RWPE2 (cell line): ENCODE results near the gene PLPP4.
A peak's percentile ranks its signal among the peaks of the same experiment; 100 is the strongest.

Experiments
- ATAC-seq: fragments of 200-7000 bp; cut with Tn5 transposase; 3 replicates; pipeline ENCODE4 v1.9.1; 2021; ENCODE audit warnings: low read depth
- DNase-seq: peaks from one replicate; pipeline ENCODE4 v3.0.0-alpha.2; 2020; ENCODE audit warnings: low spot score
- H3K27ac ChIP-seq: fragments of 450-650 bp; 2 replicates; pipeline ENCODE4 v1.5.1; 2017; ENCODE audit warnings: mild to moderate bottlenecking; ENCODE audit not compliant: poor library complexity, severe bottlenecking
- H3K27me3 ChIP-seq: fragments of 250-450 bp; sonication (Bioruptor Pico); 2 replicates; pipeline ENCODE4 v1.5.1; 2021; ENCODE audit warnings: mild to moderate bottlenecking, moderate library complexity; ENCODE audit not compliant: insufficient read depth, poor library complexity, severe bottlenecking
- H3K36me3 ChIP-seq: fragments of 250-450 bp; sonication (Bioruptor Pico); 2 replicates; pipeline ENCODE4 v1.5.1; 2020; ENCODE audit warnings: low read depth, mild to moderate bottlenecking, moderate library complexity
- H3K4me1 ChIP-seq: fragments of 250-450 bp; sonication (Bioruptor Pico); 2 replicates; pipeline ENCODE4 v1.5.1; 2021; ENCODE audit warnings: mild to moderate bottlenecking, moderate library complexity; ENCODE audit not compliant: insufficient read depth, poor library complexity, severe bottlenecking
- H3K4me3 ChIP-seq: fragments of 250-450 bp; sonication (Bioruptor Pico); 2 replicates; pipeline ENCODE4 v1.5.1; 2021; ENCODE audit warnings: mild to moderate bottlenecking, moderate library complexity; ENCODE audit not compliant: severe bottlenecking
- H3K9me3 ChIP-seq: fragments of 250-450 bp; sonication (Bioruptor Pico); 2 replicates; pipeline ENCODE4 v1.5.1; 2021; ENCODE audit warnings: mild to moderate bottlenecking, moderate library complexity; ENCODE audit not compliant: severe bottlenecking
- CTCF ChIP-seq: fragments of 450-650 bp; IDR thresholded peaks from one replicate; pipeline ENCODE4 v1.5.1; 2017; ENCODE audit warnings: mild to moderate bottlenecking, moderate library complexity; ENCODE audit not compliant: poor library complexity, severe bottlenecking

Gene PLPP4

DNA sequence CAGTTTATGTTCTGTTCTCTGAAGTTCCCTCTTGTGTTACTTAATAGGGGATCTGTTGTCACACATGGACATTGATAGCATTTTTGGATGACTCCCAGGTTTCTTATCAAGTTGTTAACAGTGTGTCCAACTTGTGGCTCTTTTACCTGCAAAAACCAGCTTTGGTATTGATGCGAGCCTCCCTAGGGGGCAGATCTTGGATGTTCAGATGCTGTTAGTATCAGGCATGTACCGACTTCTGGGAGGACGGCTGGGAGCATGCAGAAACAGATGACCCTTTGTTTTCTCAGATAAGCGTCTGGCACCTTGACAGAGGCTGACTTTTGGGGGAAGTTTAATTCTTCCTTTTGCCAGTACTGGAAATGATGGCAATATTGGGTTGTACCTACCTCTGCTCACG, 2.2 kb downstream of the PLPP4 start:
- ATAC-seq: no peak
- H3K4me1 ChIP-seq: peaks cover 11% of the 10 kb centered on the region
- H3K27me3 ChIP-seq: peaks cover 4% of the 10 kb centered on the region

GRCh38 chr10:120460186-120460585, 3.2 kb downstream of the PLPP4 start:
- DNase-seq: no peak
- H3K27me3 ChIP-seq: peaks cover 4% of the 10 kb centered on the region

More for the DNA sequence above, 2.2 kb downstream of the PLPP4 start:
- DNase-seq: no peak
- H3K36me3 ChIP-seq: no peaks in the 10 kb centered on the region
- H3K27ac ChIP-seq: no peak overlapping the region
- TF ChIP-seq CTCF: no peak
- H3K4me3 ChIP-seq: no peak overlapping the region
- H3K9me3 ChIP-seq: no peaks in the 10 kb centered on the region

GRCh38 chr10:120460776-120461175, 3.7 kb downstream of the PLPP4 start:
- Histone ChIP-seq H3K27me3 (peaks cover 4% of the 10 kb centered on the region), H3K9me3 (no peaks in the 10 kb centered on the region), H3K36me3 (no peaks in the 10 kb centered on the region), H3K4me1 (peaks cover 11% of the 10 kb centered on the region), H3K27ac (peak overlapping the region; percentile 50), H3K4me3 (no peak overlapping the region)
- DNase-seq (no peak), ATAC-seq (peak; percentile 74)
- TF ChIP-seq CTCF: no peak

More at GRCh38 chr10:120460186-120460585, 3.2 kb downstream of the PLPP4 start:
- no peak for TF ChIP-seq CTCF
- Histone ChIP-seq H3K9me3 (no peaks in the 10 kb centered on the region), H3K27ac (peak overlapping the region; percentile 50), H3K4me1 (peaks cover 11% of the 10 kb centered on the region), H3K36me3 (no peaks in the 10 kb centered on the region), H3K4me3 (no peak overlapping the region)
- no peak for ATAC-seq

DNA sequence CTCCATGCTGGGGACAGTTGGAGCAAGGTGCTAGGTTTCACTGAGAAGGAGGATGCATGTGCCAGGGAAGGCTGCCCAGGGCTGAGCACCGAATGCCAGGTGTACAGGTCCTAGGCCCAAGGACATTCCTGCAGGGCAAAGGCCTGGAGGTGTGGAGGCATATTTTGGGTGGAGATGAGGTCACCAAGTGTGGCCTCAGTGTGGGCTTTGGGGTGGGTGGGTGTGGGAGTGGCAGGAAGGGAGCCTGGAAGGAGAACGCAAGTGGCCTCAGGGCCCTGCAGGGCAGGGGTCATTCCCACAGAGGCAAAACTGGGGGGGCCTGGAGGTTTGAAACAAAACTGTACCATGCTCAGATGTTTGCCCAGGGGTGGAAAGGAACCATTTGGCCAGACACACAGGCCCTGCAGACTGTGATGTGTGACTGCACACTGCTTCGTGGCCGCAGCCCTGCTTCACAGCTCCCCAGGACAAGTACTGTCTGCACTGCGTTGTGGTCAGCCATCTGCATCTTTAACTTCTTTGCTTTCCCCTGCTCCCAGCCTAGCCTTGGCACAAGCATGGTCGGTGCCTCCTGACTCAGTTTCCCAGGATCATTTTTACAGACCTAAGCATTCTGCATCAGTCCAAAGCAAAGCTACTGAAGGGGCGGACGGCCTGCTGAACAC, 5.1 kb downstream of the PLPP4 start:
- H3K36me3 ChIP-seq: no peaks in the 10 kb centered on the region
- H3K27ac ChIP-seq: no peak overlapping the region
- no peak for TF ChIP-seq CTCF
- H3K4me1 ChIP-seq: peaks cover 11% of the 10 kb centered on the region
- ATAC-seq (no peak), DNase-seq (no peak)
- H3K4me3 ChIP-seq: no peak overlapping the region
- H3K9me3 ChIP-seq: no peaks in the 10 kb centered on the region
- H3K27me3 ChIP-seq: peaks cover 4% of the 10 kb centered on the region

DNA sequence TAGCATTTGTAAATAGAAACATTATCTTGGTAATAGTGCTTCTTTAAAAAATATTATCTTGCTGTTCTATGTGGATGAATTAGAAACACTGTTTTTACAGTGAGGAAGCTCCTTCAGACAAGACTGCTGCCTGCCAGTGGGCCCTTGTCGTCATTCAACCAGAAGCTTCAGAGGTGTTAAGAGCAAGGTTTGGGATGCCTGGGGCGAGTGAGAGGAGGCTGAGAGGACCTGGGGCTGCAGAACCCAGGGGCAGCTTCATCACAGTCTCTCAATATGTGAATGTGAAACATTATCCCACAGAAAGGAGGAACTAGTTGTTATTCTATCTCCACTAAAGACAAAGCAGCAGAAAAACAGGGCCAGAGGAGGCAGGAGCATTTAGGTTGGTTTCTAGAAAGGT, 8.1 kb downstream of the PLPP4 start:
- Histone ChIP-seq H3K27ac (no peak overlapping the region), H3K36me3 (no peaks in the 10 kb centered on the region), H3K9me3 (no peaks in the 10 kb centered on the region), H3K27me3 (no peaks in the 10 kb centered on the region), H3K4me3 (no peak overlapping the region), H3K4me1 (peaks cover 10% of the 10 kb centered on the region)
- no peak for TF ChIP-seq CTCF
- DNase-seq (no peak), ATAC-seq (no peak)
